CD4-positive, alpha-beta T cell (primary cell): ENCODE data around the gene TNNT2. TPM values are rescaled to one million over a fixed set of nuclear protein-coding genes. Genes with fewer than 3 reads are reported as not detected.

Source experiments
- ATAC-seq: fragments of 200-7000 bp; cut with Tn5 transposase; one replicate; pipeline ENCODE4 v1.10.0; 2022; ENCODE audit warnings: mild to moderate bottlenecking; ENCODE audit not compliant: poor library complexity
- CTCF ChIA-PET: fragments of 350-600 bp; sonication (Branson Sonifier 250); formaldehyde crosslinking; loops from one replicate; lab custom pipeline; 2021; ENCODE audit warnings: antibody characterized with exemption, inconsistent platforms; lab: Charles Lee
- POLR2A ChIA-PET: fragments of 350-600 bp; sonication (Branson Sonifier 250); formaldehyde crosslinking; loops from one replicate; lab custom pipeline; 2021; ENCODE audit warnings: antibody characterized with exemption, inconsistent platforms; lab: Charles Lee
- DNase-seq, 14 experiments: peaks; one replicate each; pipeline ENCODE4 v3.0.0-alpha.2; 2013 to 2020; ENCODE audit warnings: mixed read lengths in 2 of 14
- H3K27ac ChIP-seq, 2 donors: one replicate each; pipeline versions ENCODE4 v1.5.1 to v1.7.0; 2013; ENCODE audit warnings: low read length in 2 of 2, low read depth in 1 of 2, mild to moderate bottlenecking in 1 of 2
- H3K27me3 ChIP-seq, 2 experiments: 1 replicate in 1 of 2; 2 replicates in 1 of 2; pipeline versions ENCODE4 v1.6.1 to v1.7.0; 2013; ENCODE audit warnings: low read length in 2 of 2, control low read depth in 1 of 2, mild to moderate bottlenecking in 1 of 2, moderate library complexity in 1 of 2; ENCODE audit not compliant: insufficient read depth in 2 of 2, control insufficient read depth in 1 of 2
- H3K36me3 ChIP-seq: one replicate; pipeline ENCODE4 v1.6.1; 2013; ENCODE audit warnings: low read length, control low read depth; ENCODE audit not compliant: insufficient read depth
- H3K4me1 ChIP-seq: one replicate; pipeline ENCODE4 v1.6.1; 2013; ENCODE audit warnings: low read length, control low read depth; ENCODE audit not compliant: insufficient read depth
- H3K4me3 ChIP-seq: one replicate; pipeline ENCODE4 v1.5.1; 2013; ENCODE audit warnings: mild to moderate bottlenecking, low read length, moderate library complexity
- H3K9me3 ChIP-seq, 2 experiments: 1 replicate in 1 of 2; 2 replicates in 1 of 2; pipeline versions ENCODE4 v1.6.1 to v1.7.0; 2013; ENCODE audit warnings: low read length in 2 of 2, mild to moderate bottlenecking in 2 of 2, control low read depth in 1 of 2, moderate library complexity in 1 of 2; ENCODE audit not compliant: control insufficient read depth in 1 of 2, insufficient read depth in 1 of 2
- H3K27ac Mint-ChIP-seq: one replicate; pipeline ENCODE4 v1.8.0; 2020; ENCODE audit warnings: mixed read lengths
- H3K27me3 Mint-ChIP-seq: one replicate; pipeline ENCODE4 v1.8.0; 2021; ENCODE audit warnings: mixed read lengths
- H3K36me3 Mint-ChIP-seq: one replicate; pipeline ENCODE4 v1.8.0; 2021; ENCODE audit warnings: low read depth, mixed read lengths
- H3K4me1 Mint-ChIP-seq: one replicate; pipeline ENCODE4 v1.8.0; 2021; ENCODE audit warnings: low read depth, mixed read lengths
- H3K4me3 Mint-ChIP-seq: one replicate; pipeline ENCODE4 v1.8.0; 2020; ENCODE audit warnings: mild to moderate bottlenecking, mixed read lengths
- H3K9me3 Mint-ChIP-seq: one replicate; pipeline ENCODE4 v1.8.0; 2020; ENCODE audit warnings: mixed read lengths
- intact Hi-C, 2 experiments: fragments of 100-400 bp; cut with DNase I in 1 of 2; cut with micrococcal nuclease in 1 of 2; formaldehyde crosslinking; loops; one replicate each; pipeline versions ENCODE4 v1.15.1 to v1.9.0; 2023 to 2025; cut with DNase I, micrococcal nuclease
- total RNA-seq, 174 experiments: library from RNA in 2 of 174; stranded (reverse) in 2 of 174; gene quantifications; one replicate each; pipeline ENCODE4 v1.2.3 and lab custom pipeline; 2021 to 2026
- TF ChIP-seq, protein P1 (sequence below): fragments of 200-600 bp; IDR thresholded peaks from one replicate; pipeline ENCODE4 v1.8.0; 2022; ENCODE audit warnings: antibody characterized with exemption, mild to moderate bottlenecking

TNNT2 gene
- total RNA-seq, 2 experiments from 2014 or later, result not detected

GRCh38 chr1:201364808-201365105, 12.7 kb downstream of the TNNT2 start:
- intact Hi-C loops, result no loop called here
- Mint-ChIP-seq H3K27ac (no peak overlapping the region), H3K4me1 (no peaks in the 10 kb centered on the region), H3K9me3 (no peaks in the 10 kb centered on the region), H3K27me3 (peaks cover 34% of the 10 kb centered on the region), H3K36me3 (no peaks in the 10 kb centered on the region), H3K4me3 (no peak overlapping the region)
- no peak overlapping the region for H3K27ac ChIP-seq
- ChIA-PET POLR2A (no interaction called here), CTCF (no interaction called here)
- H3K36me3 ChIP-seq, result no peaks in the 10 kb centered on the region
- H3K4me1 ChIP-seq, result no peaks in the 10 kb centered on the region
- DNase-seq (no peak), ATAC-seq (no peak)
- H3K9me3 ChIP-seq, result no peaks in the 10 kb centered on the region
- TF ChIP-seq, protein P1, sequence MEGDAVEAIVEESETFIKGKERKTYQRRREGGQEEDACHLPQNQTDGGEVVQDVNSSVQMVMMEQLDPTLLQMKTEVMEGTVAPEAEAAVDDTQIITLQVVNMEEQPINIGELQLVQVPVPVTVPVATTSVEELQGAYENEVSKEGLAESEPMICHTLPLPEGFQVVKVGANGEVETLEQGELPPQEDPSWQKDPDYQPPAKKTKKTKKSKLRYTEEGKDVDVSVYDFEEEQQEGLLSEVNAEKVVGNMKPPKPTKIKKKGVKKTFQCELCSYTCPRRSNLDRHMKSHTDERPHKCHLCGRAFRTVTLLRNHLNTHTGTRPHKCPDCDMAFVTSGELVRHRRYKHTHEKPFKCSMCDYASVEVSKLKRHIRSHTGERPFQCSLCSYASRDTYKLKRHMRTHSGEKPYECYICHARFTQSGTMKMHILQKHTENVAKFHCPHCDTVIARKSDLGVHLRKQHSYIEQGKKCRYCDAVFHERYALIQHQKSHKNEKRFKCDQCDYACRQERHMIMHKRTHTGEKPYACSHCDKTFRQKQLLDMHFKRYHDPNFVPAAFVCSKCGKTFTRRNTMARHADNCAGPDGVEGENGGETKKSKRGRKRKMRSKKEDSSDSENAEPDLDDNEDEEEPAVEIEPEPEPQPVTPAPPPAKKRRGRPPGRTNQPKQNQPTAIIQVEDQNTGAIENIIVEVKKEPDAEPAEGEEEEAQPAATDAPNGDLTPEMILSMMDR, result no peak
- no peak overlapping the region for H3K4me3 ChIP-seq
- H3K27me3 ChIP-seq, result peaks cover 0 to 8% of the 10 kb centered on the region in 2 experiments

GRCh38 chr1:201363467-201363866, 14.0 kb downstream of the TNNT2 start:
- DNase-seq (no peak), ATAC-seq (no peak)
- Histone ChIP-seq H3K27me3 (peaks cover 0 to 3% of the 10 kb centered on the region in 2 experiments), H3K4me3 (no peak overlapping the region), H3K9me3 (no peaks in the 10 kb centered on the region), H3K36me3 (no peaks in the 10 kb centered on the region), H3K27ac (no peak overlapping the region), H3K4me1 (no peaks in the 10 kb centered on the region)
- peaks cover 34% of the 10 kb centered on the region for H3K27me3 Mint-ChIP-seq
- H3K4me3 Mint-ChIP-seq, result no peak overlapping the region
- intact Hi-C loops, result no loop called here
- CTCF ChIA-PET, result no interaction called here
- POLR2A ChIA-PET, result no interaction called here
- H3K4me1 Mint-ChIP-seq, result no peaks in the 10 kb centered on the region
- no peaks in the 10 kb centered on the region for H3K36me3 Mint-ChIP-seq
- H3K27ac Mint-ChIP-seq, result no peak overlapping the region
- H3K9me3 Mint-ChIP-seq, result no peaks in the 10 kb centered on the region
- TF ChIP-seq, protein P1, result no peak

DNA sequence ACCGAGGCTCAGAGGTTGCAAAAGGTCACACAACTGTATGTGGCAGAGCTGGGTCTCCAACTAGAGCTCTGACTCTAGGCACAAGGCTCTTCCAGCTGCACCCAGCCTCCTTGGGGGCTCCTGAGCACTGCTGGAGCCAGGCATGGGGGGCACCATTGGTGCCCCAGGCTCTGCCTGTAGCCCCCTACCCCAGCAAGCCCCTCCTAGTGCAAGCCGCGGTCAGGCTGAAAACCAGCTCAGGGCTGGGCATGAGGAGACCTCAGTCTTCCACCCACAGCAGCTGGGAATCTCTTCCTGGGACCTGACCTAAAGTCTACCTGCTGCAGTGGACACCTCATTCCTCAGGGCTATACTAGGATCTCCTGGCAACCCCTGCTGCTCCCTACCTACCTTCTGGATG, 14.6 kb downstream of the TNNT2 start:
- Histone ChIP-seq H3K4me3 (no peak overlapping the region), H3K9me3 (no peaks in the 10 kb centered on the region), H3K27ac (no peak overlapping the region), H3K4me1 (no peaks in the 10 kb centered on the region), H3K36me3 (no peaks in the 10 kb centered on the region), H3K27me3 (peaks cover 0 to 3% of the 10 kb centered on the region in 2 experiments)
- CTCF ChIA-PET, result no interaction called here
- H3K9me3 Mint-ChIP-seq, result no peaks in the 10 kb centered on the region
- no peak overlapping the region for H3K27ac Mint-ChIP-seq
- H3K4me1 Mint-ChIP-seq, result no peaks in the 10 kb centered on the region
- POLR2A ChIA-PET, result interaction anchor here (0.7 kb wide), 1 partner anchor 10 kb away, joined by 3 read pairs; no protein-coding TSS in a partner anchor
- ATAC-seq (no peak), DNase-seq (no peak)
- TF ChIP-seq, protein P1, result no peak
- intact Hi-C loops, result no loop called here
- no peaks in the 10 kb centered on the region for H3K36me3 Mint-ChIP-seq
- no peak overlapping the region for H3K4me3 Mint-ChIP-seq
- peaks cover 33% of the 10 kb centered on the region for H3K27me3 Mint-ChIP-seq
